RWPE1 (cell line): ENCODE results near the gene IQGAP3.
A peak's percentile ranks its signal among the peaks of the same experiment; 100 is the strongest.
"Not testable (repeated sequence)": the region's sequence is repeated elsewhere in the genome, so short reads cannot be mapped to it uniquely, and the experiment has no call there.

Experiments
- CTCF ChIA-PET: fragments of 350-600 bp; sonication (Branson Sonifier 250); formaldehyde crosslinking; extraction: SDS; loops from one replicate; lab custom pipeline; 2021; lab: Yijun Ruan, JAX
- POLR2A ChIA-PET: fragments of 400-600 bp; formaldehyde crosslinking; extraction: SDS; loops from one replicate; lab custom pipeline; 2020; ENCODE audit warnings: antibody characterized with exemption; ENCODE audit not compliant: low non-redundant PET; lab: Yijun Ruan, JAX
- DNase-seq: peaks from one replicate; pipeline ENCODE4 v3.0.0; 2012; ENCODE audit warnings: low spot score
- H3K27ac ChIP-seq: fragments of 450-650 bp; 2 replicates; pipeline ENCODE4 v1.5.1; 2017
- TF ChIP-seq, protein P1 (sequence below): fragments of 450-650 bp; conservative IDR thresholded peaks from 2 replicates; pipeline ENCODE4 v1.5.1; 2017; ENCODE audit warnings: low read depth, mild to moderate bottlenecking

Gene IQGAP3

DNA sequence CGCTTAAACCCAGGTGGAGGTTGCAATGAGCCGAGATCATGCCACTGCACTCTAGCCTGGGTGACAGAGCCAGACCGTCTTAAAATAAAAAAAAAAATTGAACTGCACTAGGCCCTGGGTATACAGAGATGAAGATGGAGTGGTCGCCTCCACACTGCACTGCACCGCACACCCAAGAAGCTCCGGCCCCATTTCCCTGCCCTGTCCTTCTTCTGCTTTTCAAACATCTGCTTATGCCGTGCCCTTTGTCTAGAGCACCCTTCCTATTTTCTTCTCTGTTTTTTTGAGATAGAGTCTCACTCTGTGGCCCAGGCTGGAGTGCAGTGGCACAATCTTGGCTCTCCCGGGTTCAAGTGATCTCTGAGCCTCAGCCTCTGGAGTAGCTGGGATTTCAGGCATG is 17.4 kb downstream of the IQGAP3 start:
- POLR2A ChIA-PET, result no interaction called here
- no peak for DNase-seq
- no peak overlapping the region for H3K27ac ChIP-seq
- TF ChIP-seq, protein P1, sequence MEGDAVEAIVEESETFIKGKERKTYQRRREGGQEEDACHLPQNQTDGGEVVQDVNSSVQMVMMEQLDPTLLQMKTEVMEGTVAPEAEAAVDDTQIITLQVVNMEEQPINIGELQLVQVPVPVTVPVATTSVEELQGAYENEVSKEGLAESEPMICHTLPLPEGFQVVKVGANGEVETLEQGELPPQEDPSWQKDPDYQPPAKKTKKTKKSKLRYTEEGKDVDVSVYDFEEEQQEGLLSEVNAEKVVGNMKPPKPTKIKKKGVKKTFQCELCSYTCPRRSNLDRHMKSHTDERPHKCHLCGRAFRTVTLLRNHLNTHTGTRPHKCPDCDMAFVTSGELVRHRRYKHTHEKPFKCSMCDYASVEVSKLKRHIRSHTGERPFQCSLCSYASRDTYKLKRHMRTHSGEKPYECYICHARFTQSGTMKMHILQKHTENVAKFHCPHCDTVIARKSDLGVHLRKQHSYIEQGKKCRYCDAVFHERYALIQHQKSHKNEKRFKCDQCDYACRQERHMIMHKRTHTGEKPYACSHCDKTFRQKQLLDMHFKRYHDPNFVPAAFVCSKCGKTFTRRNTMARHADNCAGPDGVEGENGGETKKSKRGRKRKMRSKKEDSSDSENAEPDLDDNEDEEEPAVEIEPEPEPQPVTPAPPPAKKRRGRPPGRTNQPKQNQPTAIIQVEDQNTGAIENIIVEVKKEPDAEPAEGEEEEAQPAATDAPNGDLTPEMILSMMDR, result no peak
- CTCF ChIA-PET, result no interaction called here

DNA sequence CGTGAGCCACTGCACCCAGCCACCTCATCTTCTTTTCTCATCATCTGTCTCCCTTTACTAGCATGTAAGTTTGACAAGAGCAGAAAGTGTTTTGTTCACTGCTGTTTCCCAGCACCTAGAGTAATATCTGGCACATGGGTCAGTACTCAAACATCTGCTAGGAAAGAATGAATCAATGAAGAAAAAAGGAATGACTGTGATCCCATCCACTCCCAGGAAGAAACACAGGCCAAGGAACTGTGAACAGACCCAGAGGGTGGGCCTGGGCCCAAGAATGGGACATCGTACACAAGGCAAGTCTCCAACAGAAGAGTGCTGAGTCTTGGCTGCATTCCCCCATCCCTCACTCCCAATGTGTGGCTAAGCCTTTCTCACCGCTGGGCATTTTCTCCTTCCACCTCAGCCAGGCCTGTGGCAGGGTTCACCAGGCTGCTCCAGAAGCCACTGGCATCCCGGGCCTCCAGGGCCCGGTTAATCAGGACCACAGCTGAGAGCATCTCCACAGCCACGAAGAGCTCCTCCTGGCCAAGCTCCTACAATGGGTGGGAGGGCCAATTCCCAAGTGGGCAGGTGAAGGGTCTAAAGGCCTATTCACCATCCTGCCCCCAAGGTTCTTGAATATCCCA is 18.4 kb downstream of the IQGAP3 start:
- ChIA-PET CTCF (no interaction called here), POLR2A (interaction anchor here (0.7 kb wide), 1 partner anchor 42 kb away, joined by 6 read pairs; no protein-coding TSS in a partner anchor)
- H3K27ac ChIP-seq, result no peak overlapping the region
- no peak for DNase-seq
- TF ChIP-seq, protein P1, result no peak

DNA sequence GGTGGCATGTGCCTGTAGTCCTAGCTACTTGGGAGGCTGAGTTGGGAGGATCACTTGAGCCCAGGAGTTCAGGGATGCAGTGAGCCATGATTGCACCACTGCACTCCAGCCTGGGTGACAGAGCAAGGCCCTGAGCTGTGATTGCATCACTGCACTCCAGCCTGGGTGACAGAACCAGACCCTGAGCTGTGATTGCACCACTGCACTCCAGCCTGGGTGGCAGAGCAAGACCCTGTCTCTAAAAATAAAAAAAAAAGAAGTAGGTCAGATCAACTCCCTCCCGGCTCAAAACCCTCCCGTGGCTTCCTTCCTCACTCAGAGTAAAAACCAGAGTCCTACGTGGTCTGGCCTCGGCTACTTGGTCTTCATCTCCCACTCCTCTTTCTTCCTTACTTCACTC is 19.4 kb downstream of the IQGAP3 start:
- DNase-seq, H3K27ac ChIP-seq, POLR2A ChIA-PET, CTCF ChIA-PET: not testable (repeated sequence)

DNA sequence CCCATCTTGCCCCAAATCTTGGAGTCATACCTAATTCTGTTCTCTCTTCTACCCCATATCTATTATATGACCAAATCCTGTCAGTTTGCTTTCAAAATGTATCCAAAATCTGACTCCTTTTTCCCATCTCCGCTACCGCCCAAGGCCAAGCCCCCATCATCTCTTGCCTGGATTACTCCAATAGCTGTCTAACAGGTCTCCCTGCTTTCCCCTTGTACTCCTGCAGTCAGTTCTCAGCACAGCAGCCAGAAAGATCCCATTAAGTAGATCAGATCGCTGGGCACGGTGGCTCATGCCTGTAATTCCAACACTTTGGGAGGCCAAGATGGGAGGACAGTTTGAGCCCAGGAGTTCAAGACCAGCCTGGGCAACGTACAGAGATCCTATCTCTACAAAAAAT is 19.8 kb downstream of the IQGAP3 start:
- no peak overlapping the region; the same call in 1 of the 2 replicates for H3K27ac ChIP-seq
- CTCF ChIA-PET, result interaction anchor here (1.4 kb wide), 1 partner anchor 13 kb away, joined by 5 read pairs; no protein-coding TSS in a partner anchor
- no peak for DNase-seq
- POLR2A ChIA-PET, result no interaction called here
- TF ChIP-seq, protein P1, result no peak

DNA sequence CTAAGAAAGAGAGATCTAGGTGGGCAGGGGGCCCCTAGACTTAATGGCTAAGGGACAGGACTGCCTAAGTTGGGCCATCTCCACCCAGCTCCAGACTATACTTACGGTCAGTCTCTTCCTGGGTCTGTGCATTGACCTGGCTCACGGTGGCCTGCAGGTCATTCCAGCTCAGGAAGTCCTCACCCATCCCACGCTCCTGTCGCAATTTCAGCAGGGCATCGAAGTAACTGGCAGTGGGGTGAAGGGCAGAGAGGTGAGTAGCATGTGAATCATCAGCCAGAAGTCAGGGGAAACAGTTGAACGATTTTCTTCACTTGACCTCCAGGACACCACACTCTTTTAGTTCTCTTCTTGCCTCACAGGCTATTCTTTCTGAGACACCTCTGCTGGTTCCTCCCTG is 20.5 kb downstream of the IQGAP3 start:
- CTCF ChIA-PET, result interaction anchor here (1.4 kb wide), 1 partner anchor 12 kb away, joined by 5 read pairs; no protein-coding TSS in a partner anchor
- TF ChIP-seq, protein P1, result no peak
- peak overlapping the region; percentile 33 for H3K27ac ChIP-seq
- DNase-seq, result peak; percentile 80
- POLR2A ChIA-PET, result no interaction called here

DNA sequence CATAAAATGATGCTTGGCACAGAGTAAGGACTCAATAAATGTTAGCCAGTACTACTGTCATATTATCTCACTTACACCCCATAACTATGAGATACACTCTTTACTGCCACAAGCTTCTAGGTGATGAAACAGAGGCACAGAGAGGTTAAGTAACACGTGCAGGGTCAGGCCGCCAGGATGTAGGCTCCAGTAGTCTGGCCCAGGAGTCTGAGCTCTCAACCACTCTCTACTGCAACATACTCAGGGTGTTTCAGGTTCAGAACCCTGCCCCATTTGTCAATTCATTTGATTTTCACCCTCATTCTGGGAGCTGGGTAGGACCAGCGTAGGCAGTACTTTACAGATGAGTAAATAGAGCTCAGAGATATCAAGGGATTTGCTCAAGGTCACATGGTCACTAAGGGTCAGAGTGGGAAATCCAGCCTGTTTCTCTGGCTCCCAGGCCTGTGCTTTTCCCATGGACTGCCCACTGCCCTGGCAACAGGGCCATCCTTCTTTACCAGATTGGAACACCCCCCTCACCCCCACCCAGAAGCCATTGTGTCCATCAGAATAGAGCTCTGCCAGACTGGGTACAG is 21.2 kb downstream of the IQGAP3 start:
- no peak for DNase-seq
- TF ChIP-seq, protein P1, result no peak
- POLR2A ChIA-PET, result no interaction called here
- peak overlapping the region; percentile 33 for H3K27ac ChIP-seq
- CTCF ChIA-PET, result interaction anchor here (1.4 kb wide), 1 partner anchor 12 kb away, joined by 5 read pairs; no protein-coding TSS in a partner anchor

DNA sequence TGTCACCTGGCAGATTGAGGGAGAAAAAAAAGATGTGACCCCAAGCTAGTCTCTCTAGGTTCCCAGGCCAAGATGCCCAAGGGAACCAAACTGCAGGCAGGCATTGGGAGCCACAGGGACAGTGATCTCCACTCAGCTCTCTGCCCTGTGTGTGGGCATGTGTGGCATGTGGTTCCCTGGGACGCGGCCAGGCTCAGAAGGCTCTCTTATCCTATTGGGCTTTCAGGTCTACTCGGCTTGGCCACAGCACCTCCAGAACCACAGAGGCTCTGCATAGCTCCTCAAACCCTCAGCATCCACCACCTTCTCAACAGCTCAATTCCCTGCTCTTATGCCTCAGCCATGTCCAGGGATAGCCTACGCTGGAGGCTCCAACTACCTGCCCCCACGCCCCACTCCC is 22.0 kb downstream of the IQGAP3 start:
- ChIA-PET CTCF (interaction anchor here (0.6 to 1.0 kb wide), 2 partner anchors 68 to 104 kb away, joined by 3 read pairs; partner anchors contain the start of gene HAPLN2), POLR2A (no interaction called here)
- TF ChIP-seq, protein P1, result no peak
- no peak for DNase-seq
- peak overlapping the region; percentile 22; the same call in 1 of the 2 replicates for H3K27ac ChIP-seq
